Kidney glomerular epithelial cell (primary cell): Measurements from ENCODE around the gene PHOX2B.
"Not testable (repeated sequence)": the region's sequence is repeated elsewhere in the genome, so short reads cannot be mapped to it uniquely, and the experiment has no call there.

Experiments used
- DNase-seq: peaks from one replicate; lab custom pipeline; 2025; lab: John Stamatoyannopoulos, UW

The PHOX2B gene

DNA sequence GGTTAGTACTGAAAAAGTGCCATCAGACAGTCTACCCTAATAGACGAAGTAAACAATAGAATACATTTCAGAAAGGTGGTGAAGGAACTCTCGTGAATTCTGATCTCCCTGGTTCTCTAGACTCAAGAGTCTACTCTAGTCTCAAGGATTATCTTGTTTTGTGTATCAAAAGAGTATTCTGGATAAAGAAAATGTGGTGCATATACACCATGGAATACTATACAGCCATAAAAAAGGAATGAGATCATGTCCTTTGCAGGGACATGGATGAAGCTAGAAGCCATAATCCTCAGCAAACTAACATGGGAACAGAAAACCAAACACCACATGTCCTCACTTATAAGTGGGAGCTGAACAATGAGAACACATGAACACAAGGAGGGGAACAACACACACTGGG, 36.9 kb downstream of the PHOX2B start:
- DNase-seq: not testable (repeated sequence)

DNA sequence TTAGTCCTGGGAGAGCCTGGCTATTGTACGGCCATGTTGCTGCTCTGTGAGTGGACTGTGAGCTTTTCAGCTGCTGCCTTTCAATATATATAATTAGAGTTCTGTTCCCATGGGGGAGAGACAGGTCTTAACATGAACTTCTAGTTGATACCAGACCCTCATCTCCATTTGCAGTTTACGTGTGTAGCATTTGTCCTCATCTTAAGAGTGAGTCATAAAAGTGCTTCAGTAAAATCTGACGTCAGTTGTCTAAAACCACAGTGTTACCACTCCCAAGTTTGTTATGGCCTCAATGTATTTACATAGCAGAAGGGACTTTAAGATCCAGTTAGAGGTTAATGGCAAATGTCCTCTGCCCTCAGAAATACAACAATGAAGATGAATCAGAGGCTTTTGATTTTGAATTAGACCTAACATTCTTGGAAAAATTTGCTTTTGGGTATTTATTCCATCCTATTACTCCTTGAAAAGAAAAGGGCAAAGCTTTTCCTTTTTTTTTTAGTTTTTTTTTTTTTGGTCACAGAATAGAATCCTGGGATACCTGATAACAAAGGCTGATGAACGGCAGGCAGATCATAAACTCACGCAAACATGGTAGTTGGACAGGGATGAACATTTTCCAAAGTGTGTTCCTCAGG, 38.6 kb downstream of the PHOX2B start:
- no peak for DNase-seq

- DNase-seq: no peak
These were observed 44.7 kb downstream of the PHOX2B start for GRCh38 chr4:41703785-41704184.

GRCh38 chr4:41702770-41703169, 45.8 kb downstream of the PHOX2B start:
- DNase-seq: no peak

DNA sequence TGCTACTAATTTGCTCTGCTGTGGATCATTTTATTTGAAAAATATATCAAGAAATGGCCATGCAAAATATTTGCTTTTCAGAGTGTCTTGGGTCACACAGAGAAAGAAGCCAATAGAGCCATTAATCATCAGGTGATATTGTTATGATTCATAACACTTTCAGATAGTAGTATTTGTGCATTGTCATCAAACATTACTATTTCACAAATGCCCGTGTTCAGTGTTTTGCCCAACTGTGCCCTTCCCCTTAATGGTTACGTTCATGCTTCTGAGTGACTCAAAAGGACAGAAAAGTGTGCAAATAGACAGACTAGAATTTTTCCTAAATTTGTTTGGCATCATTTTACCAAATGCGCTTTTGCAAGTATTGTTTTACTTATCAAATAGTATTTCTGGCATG, 46.5 kb downstream of the PHOX2B start:
- DNase-seq: no peak

DNA sequence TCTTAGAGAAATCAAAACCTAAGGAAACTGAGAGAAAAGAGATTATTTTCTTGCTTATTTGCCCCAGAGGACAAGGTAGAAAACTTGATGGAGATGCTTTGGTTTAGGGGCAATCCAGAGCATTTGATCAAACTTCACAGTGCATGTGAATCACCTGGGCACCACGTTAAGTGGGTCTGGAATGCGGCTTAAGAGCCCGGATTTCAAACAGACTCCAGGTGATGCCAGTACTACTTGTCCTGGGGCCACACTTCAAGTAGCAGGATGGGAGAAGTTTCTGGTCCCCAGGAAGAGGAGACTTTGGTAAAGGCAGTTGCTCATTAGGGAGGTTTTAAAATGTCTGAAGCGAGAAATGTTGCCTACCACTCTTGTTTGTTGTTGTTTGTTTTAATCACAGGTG, 51.8 kb downstream of the PHOX2B start:
- DNase-seq: no peak

- no peak for DNase-seq
These were observed 52.4 kb downstream of the PHOX2B start for GRCh38 chr4:41696131-41696530.
